HL-60 (cell line): ENCODE measurements around the gene CACNA2D3.

Source experiments
- DNase-seq, 2 experiments: peaks; one replicate each; pipeline ENCODE4 v3.0.0-alpha.2; 2010 to 2020; ENCODE audit warnings: low read depth in 1 of 2, low spot score in 1 of 2
- H3K27ac ChIP-seq: fragments of 250-450 bp; sonication (Bioruptor Pico); replicated peaks from 2 replicates; pipeline ENCODE4 v1.5.1; 2020; ENCODE audit warnings: mild to moderate bottlenecking, moderate library complexity
- H3K27me3 ChIP-seq: fragments of 250-450 bp; sonication (Bioruptor Pico); 2 replicates; pipeline ENCODE4 v1.5.1; 2021; ENCODE audit warnings: mild to moderate bottlenecking, moderate library complexity; ENCODE audit not compliant: insufficient read depth, poor library complexity, severe bottlenecking
- H3K4me3 ChIP-seq: replicated peaks from 2 replicates; pipeline ENCODE4 v1.5.1; 2011; ENCODE audit warnings: mild to moderate bottlenecking, control low read depth, low read length; ENCODE audit not compliant: insufficient read depth
- CTCF ChIP-seq: IDR thresholded peaks from one replicate; pipeline ENCODE4 v1.5.1; 2011; ENCODE audit warnings: low read length, control low read depth, inconsistent platforms; ENCODE audit not compliant: insufficient read depth
- GABPA ChIP-seq: IDR thresholded peaks from 2 replicates; pipeline ENCODE4 v1.6.1; 2012; ENCODE audit warnings: low read depth
- POLR2AphosphoS5 ChIP-seq: IDR thresholded peaks from 2 replicates; pipeline ENCODE4 v1.6.1; 2012; ENCODE audit warnings: low read depth
- REST ChIP-seq: IDR thresholded peaks from 2 replicates; pipeline ENCODE4 v1.6.1; 2012; ENCODE audit warnings: low read depth; ENCODE audit not compliant: insufficient replicate concordance
- SPI1 ChIP-seq: IDR thresholded peaks from 2 replicates; pipeline ENCODE4 v1.6.1; 2012; ENCODE audit warnings: low read depth, mild to moderate bottlenecking, borderline replicate concordance

The CACNA2D3 gene

GRCh38 chr3:54756330-54756731 is 634.0 kb downstream of the CACNA2D3 start:
- Histone ChIP-seq H3K4me3 (no peak overlapping the region), H3K27ac (no peak overlapping the region), H3K27me3 (no peaks in the 10 kb centered on the region)
- TF ChIP-seq CTCF = no peak
- TF ChIP-seq POLR2AphosphoS5 = no peak
- no peak for TF ChIP-seq GABPA
- no peak for TF ChIP-seq REST
- no peak for DNase-seq

GRCh38 chr3:54758461-54758860 is 636.1 kb downstream of the CACNA2D3 start:
- TF ChIP-seq CTCF (no peak), REST (no peak), GABPA (no peak), SPI1 (no peak), POLR2AphosphoS5 (no peak)
- Histone ChIP-seq H3K27me3 (peaks cover 2% of the 10 kb centered on the region), H3K4me3 (no peak overlapping the region), H3K27ac (no peak overlapping the region)
- DNase-seq = no peak

- Histone ChIP-seq H3K4me3 (no peak overlapping the region), H3K27me3 (peaks cover 2% of the 10 kb centered on the region), H3K27ac (no peak overlapping the region)
- TF ChIP-seq CTCF (no peak), REST (no peak), POLR2AphosphoS5 (no peak), GABPA (no peak), SPI1 (no peak)
- no peak for DNase-seq
Measured at GRCh38 chr3:54759166-54759565, 636.8 kb downstream of the CACNA2D3 start.
